H1 (cell line): Measurements from ENCODE around the gene LRTM2. TPM values are rescaled to one million over a fixed set of nuclear protein-coding genes. Genes with fewer than 3 reads are reported as not detected.

Experiments
- CTCF ChIA-PET: fragments of 300-600 bp; sonication (Branson Sonifier 250); formaldehyde crosslinking; loops from one replicate; lab custom pipeline; 2021; ENCODE audit not compliant: partially characterized antibody; lab: Charles Lee
- POLR2A ChIA-PET: fragments of 300-600 bp; sonication (Branson Sonifier 250); formaldehyde crosslinking; loops from one replicate; lab custom pipeline; 2021; ENCODE audit warnings: inconsistent platforms; ENCODE audit not compliant: partially characterized antibody; lab: Charles Lee
- DNase-seq, 2 experiments: peaks; one replicate each; pipeline versions ENCODE4 v3.0.0 to v3.0.0-alpha.2; 2010 to 2022; ENCODE audit warnings: low spot score in 2 of 2, low read depth in 1 of 2, mixed read lengths in 1 of 2
- FAIRE-seq: peaks from 2 replicates; lab custom pipeline; 2011; peaks lifted over from hg19 to GRCh38; lab: Jason Lieb, UNC
- H2AFZ ChIP-seq: 2 replicates; pipeline ENCODE4 v1.8.1; 2012; ENCODE audit warnings: low read length, inconsistent platforms
- H2AK5ac ChIP-seq: 2 replicates; pipeline ENCODE4 v1.6.1; 2013; ENCODE audit warnings: low read depth, low read length
- H2BK120ac ChIP-seq: replicated peaks from 2 replicates; pipeline ENCODE3; 2013; ENCODE audit warnings: low read depth, low read length, inconsistent platforms
- H2BK12ac ChIP-seq: 2 replicates; pipeline ENCODE4 v1.6.1; 2013; ENCODE audit warnings: low read depth, low read length
- H2BK15ac ChIP-seq: 2 replicates; pipeline ENCODE4 v1.6.1; 2013; ENCODE audit warnings: low read length
- H2BK20ac ChIP-seq: 2 replicates; pipeline ENCODE4 v1.6.1; 2013; ENCODE audit warnings: low read length
- H2BK5ac ChIP-seq: 2 replicates; pipeline ENCODE4 v1.6.1; 2013; ENCODE audit warnings: low read depth, low read length
- H3K14ac ChIP-seq: 2 replicates; pipeline ENCODE4 v1.6.1; 2013; ENCODE audit warnings: inconsistent platforms; ENCODE audit not compliant: insufficient read length
- H3K18ac ChIP-seq: 2 replicates; pipeline ENCODE4 v1.6.1; 2013; ENCODE audit warnings: low read length; ENCODE audit errors: extremely low read depth
- H3K23ac ChIP-seq: 2 replicates; pipeline ENCODE4 v1.6.1; 2013; ENCODE audit warnings: inconsistent platforms; ENCODE audit not compliant: insufficient read length
- H3K23me2 ChIP-seq: 2 replicates; pipeline ENCODE4 v1.6.1; 2013; ENCODE audit warnings: low read depth, low read length
- H3K27ac ChIP-seq: 2 replicates; pipeline ENCODE4 v1.6.1; 2011; ENCODE audit warnings: low read depth, low read length, inconsistent platforms
- H3K27me3 ChIP-seq, 4 experiments: replicated peaks in 1 of 4; 1 replicate in 1 of 4; 2 replicates in 3 of 4; pipeline versions ENCODE4 v1.6.1 to v1.8.1; 2011 to 2013; ENCODE audit warnings: low read length in 3 of 4, mild to moderate bottlenecking in 3 of 4, inconsistent platforms in 2 of 4, mixed read lengths in 2 of 4, moderate library complexity in 1 of 4; ENCODE audit not compliant: control insufficient read depth in 3 of 4, insufficient read depth in 3 of 4; ENCODE audit errors: extremely low read depth in 1 of 4
- H3K36me3 ChIP-seq, 4 experiments: 2 replicates each; pipeline versions ENCODE4 v1.6.1 to v1.8.1; 2011 to 2013; ENCODE audit warnings: mild to moderate bottlenecking in 4 of 4, low read length in 3 of 4, moderate library complexity in 2 of 4, control low read depth in 1 of 4, inconsistent platforms in 1 of 4; ENCODE audit not compliant: insufficient read depth in 4 of 4, control insufficient read depth in 2 of 4
- H3K4ac ChIP-seq: replicated peaks from 2 replicates; pipeline ENCODE3; 2013; ENCODE audit warnings: low read length, low read depth, mixed read lengths, inconsistent platforms; ENCODE audit not compliant: insufficient read length
- H3K4me1 ChIP-seq, 4 experiments: replicated peaks in 1 of 4; 1 replicate in 1 of 4; 2 replicates in 3 of 4; pipeline versions ENCODE4 v1.6.1 to v1.8.1; 2011 to 2013; ENCODE audit warnings: low read length in 3 of 4, inconsistent platforms in 2 of 4, mixed read lengths in 1 of 4; ENCODE audit not compliant: insufficient read depth in 4 of 4, control insufficient read depth in 3 of 4
- H3K4me2 ChIP-seq, 2 experiments: 2 replicates each; pipeline versions ENCODE4 v1.6.1 to v1.8.1; 2011 to 2013; ENCODE audit warnings: low read depth in 2 of 2, low read length in 2 of 2, control low read depth in 1 of 2, inconsistent platforms in 1 of 2, mild to moderate bottlenecking in 1 of 2; ENCODE audit not compliant: insufficient read depth in 1 of 2
- H3K4me3 ChIP-seq, 4 experiments: fragments of 200-600, 300-600 bp in 1 of 4; sonication (generic), shearing (Covaris generic), sonication (Bioruptor Twin) in 1 of 4; 2 replicates each; pipeline versions ENCODE4 v1.5.1 to v1.8.1; 2011 to 2016; ENCODE audit warnings: low read length in 4 of 4, low read depth in 3 of 4, control low read depth in 2 of 4, inconsistent platforms in 2 of 4, mild to moderate bottlenecking in 2 of 4, mixed read lengths in 1 of 4, moderate library complexity in 1 of 4; ENCODE audit not compliant: insufficient read depth in 2 of 4; ENCODE audit errors: extremely low read depth in 1 of 4
- H3K56ac ChIP-seq: replicated peaks from 2 replicates; pipeline ENCODE3; 2013; ENCODE audit warnings: low read depth, mild to moderate bottlenecking, mixed read lengths, low read length, inconsistent platforms; ENCODE audit not compliant: insufficient read length
- H3K79me1 ChIP-seq: 2 replicates; pipeline ENCODE4 v1.6.1; 2013; ENCODE audit warnings: low read depth, low read length, control low read depth
- H3K79me2 ChIP-seq, 2 experiments: 2 replicates each; pipeline versions ENCODE4 v1.6.1 to v1.8.1; 2012 to 2013; ENCODE audit warnings: low read length in 2 of 2, mild to moderate bottlenecking in 2 of 2, inconsistent platforms in 1 of 2; ENCODE audit not compliant: insufficient read depth in 2 of 2, control insufficient read depth in 1 of 2
- H3K9ac ChIP-seq, 4 experiments: replicated peaks in 1 of 4; 1 replicate in 1 of 4; 2 replicates in 3 of 4; pipeline versions ENCODE4 v1.6.1 to v1.8.1; 2011 to 2013; ENCODE audit warnings: low read depth in 3 of 4, low read length in 3 of 4, control low read depth in 2 of 4, mild to moderate bottlenecking in 2 of 4, moderate library complexity in 2 of 4, inconsistent platforms in 1 of 4; ENCODE audit errors: extremely low read depth in 1 of 4
- H3K9me3 ChIP-seq, 2 experiments: 2 replicates each; pipeline versions ENCODE4 v1.6.1 to v1.8.1; 2012 to 2013; ENCODE audit warnings: mild to moderate bottlenecking in 2 of 2, moderate library complexity in 2 of 2, control low read depth in 1 of 2, inconsistent platforms in 1 of 2, low read depth in 1 of 2, low read length in 1 of 2, mixed read lengths in 1 of 2; ENCODE audit not compliant: insufficient read depth in 2 of 2
- H4K20me1 ChIP-seq, 2 experiments: replicated peaks in 1 of 2; 2 replicates each; pipeline versions ENCODE3 to v1.8.1; 2011 to 2013; ENCODE audit warnings: inconsistent platforms in 2 of 2, low read length in 2 of 2, mild to moderate bottlenecking in 1 of 2; ENCODE audit not compliant: insufficient read depth in 2 of 2, control insufficient read depth in 1 of 2
- H4K5ac ChIP-seq: 2 replicates; pipeline ENCODE4 v1.6.1; 2013; ENCODE audit warnings: low read length, low read depth, mixed read lengths, inconsistent platforms; ENCODE audit not compliant: insufficient read length
- H4K8ac ChIP-seq: 2 replicates; pipeline ENCODE4 v1.8.0; 2013; ENCODE audit warnings: mild to moderate bottlenecking, moderate library complexity, low read length, inconsistent platforms; ENCODE audit not compliant: insufficient read depth; ENCODE audit errors: extremely low read depth
- H4K91ac ChIP-seq: replicated peaks from 2 replicates; pipeline ENCODE3; 2013; ENCODE audit warnings: low read length, mixed read lengths, inconsistent platforms; ENCODE audit not compliant: insufficient read length
- CBX5 ChIP-seq: fragments of 300-800, 300-1000 bp; sonication (generic); IDR thresholded peaks from 2 replicates; pipeline ENCODE4 v1.7.1; 2016; ENCODE audit warnings: antibody characterized with exemption, low read length, low read depth
- EGR1 ChIP-seq: IDR thresholded peaks from 2 replicates; pipeline ENCODE4 v1.6.1; 2011; ENCODE audit warnings: low read depth, low read length, borderline replicate concordance
- TAF1 ChIP-seq: IDR thresholded peaks from 2 replicates; pipeline ENCODE4 v1.6.1; 2011; ENCODE audit warnings: mild to moderate bottlenecking, low read depth, low read length
- TAF7 ChIP-seq: optimal IDR thresholded peaks from 2 replicates; pipeline ENCODE3; 2011; ENCODE audit warnings: low read depth, mild to moderate bottlenecking, inconsistent platforms, low read length, moderate library complexity, borderline replicate concordance
- WGBS, 2 experiments: shearing (Covaris generic) in 1 of 2; methylation state at CpG; one replicate each; pipeline versions ENCODE4 v1.1.6 to v1.1.7; 2013 to 2015; ENCODE audit warnings: low lambda C conversion rate in 2 of 2, mixed read lengths in 2 of 2, inconsistent platforms in 1 of 2, low coverage in 1 of 2, missing lambda C conversion rate in 1 of 2; ENCODE audit not compliant: insufficient replicate concordance in 2 of 2, insufficient coverage in 1 of 2, insufficient read length in 1 of 2; ENCODE audit errors: extremely low coverage in 1 of 2, missing lambda C conversion rate in 1 of 2; 5-methylcytosine and 5-hydroxymethylcytosine counted together
- polyA plus RNA-seq, 7 experiments: library from polyadenylated mRNA; depleted of rRNA in 3 of 7; stranded (reverse) in 5 of 7; unstranded in 2 of 7; fragments of >200 nt in 5 of 7; fragments of 200-250 nt in 2 of 7; gene quantifications; 1 replicate in 5 of 7; 2 replicates in 1 of 7; 4 replicates in 1 of 7; pipeline versions ENCODE4 v1.2.1 to v1.2.3, GENCODE V29; 2011 to 2013; ENCODE audit warnings: missing spikeins in 2 of 7, mixed read lengths in 2 of 7
- total RNA-seq: library from RNA; stranded (reverse); fragmentation: NEBNext Ultra II Directional; extraction: Animal tissue kit (Norgen Biotek cat#: 25700); gene quantifications from 2 replicates; pipeline ENCODE4 v1.2.1, GENCODE V29; 2021
- TF ChIP-seq, protein P1 (sequence below): IDR thresholded peaks from 2 replicates; pipeline ENCODE4 v1.6.1; 2012; ENCODE audit warnings: inconsistent platforms

The LRTM2 gene
- total and polyA plus RNA-seq, 2 of the 8 experiments (the other 6 are each of a cell fraction or from before 2014, with no cell fraction given) = 0.06 TPM; not detected in 1

DNA sequence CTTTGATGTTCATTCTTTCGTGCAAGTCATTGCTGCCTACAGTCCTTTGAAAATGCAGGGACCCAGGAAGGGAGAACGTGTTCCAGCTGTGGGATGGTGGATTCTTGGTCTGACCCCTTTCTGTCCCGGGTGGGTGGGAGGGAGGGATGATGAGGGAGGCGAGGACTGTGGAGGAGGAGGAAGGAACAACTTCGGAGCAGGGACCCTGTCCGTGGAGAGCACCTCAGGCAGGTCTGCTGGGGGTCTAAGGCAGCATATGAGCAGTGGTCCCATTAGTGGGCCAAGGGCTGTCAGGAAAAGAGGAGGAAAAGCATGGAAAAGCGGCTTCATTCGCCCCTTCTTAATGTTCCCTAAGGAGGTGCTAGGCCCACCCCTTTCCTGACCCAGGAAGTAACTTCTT, 62.0 kb downstream of the LRTM2 start:
- Histone ChIP-seq H3K4me2 (no peak overlapping the region), H3K4ac (no peak overlapping the region), H4K20me1 (no peaks in the 10 kb centered on the region), H3K14ac (no peak overlapping the region), H3K4me1 (no peaks in the 10 kb centered on the region), H3K18ac (no peak overlapping the region), H3K36me3 (no peaks in the 10 kb centered on the region), H2BK15ac (no peak overlapping the region), H3K56ac (no peak overlapping the region), H3K23me2 (no peaks in the 10 kb centered on the region), H4K5ac (no peak overlapping the region), H2AK5ac (0 out of 2 replicates have a peak overlapping the region, but pooled peaks have one; percentile 13), H2BK5ac (no peak overlapping the region), H2BK20ac (no peak overlapping the region), H2AFZ (no peak overlapping the region), H4K8ac (no peak overlapping the region), H3K27me3 (no peaks in the 10 kb centered on the region), H3K23ac (no peak overlapping the region), H2BK120ac (no peak overlapping the region), H3K9ac (no peak overlapping the region), H4K91ac (no peak overlapping the region), H3K27ac (no peak overlapping the region), H3K4me3 (no peak overlapping the region), H3K9me3 (no peaks in the 10 kb centered on the region; a peak in 1 of 4 replicates), H2BK12ac (no peak overlapping the region), H3K79me2 (no peaks in the 10 kb centered on the region), H3K79me1 (no peaks in the 10 kb centered on the region)
- WGBS, 2 experiments = 77% methylated on average over 4 of the region's 8 CpGs; no CpG with 5 or more reads in 1 of the 2 experiments
- CTCF ChIA-PET = interaction anchor here (1.0 kb wide), 1 partner anchor 58 kb away, joined by 3 read pairs; no protein-coding TSS in a partner anchor
- peak in 1 of 2 experiments; percentile 19 for DNase-seq
- POLR2A ChIA-PET = no interaction called here
- no peak for FAIRE-seq
- TF ChIP-seq, protein P1, sequence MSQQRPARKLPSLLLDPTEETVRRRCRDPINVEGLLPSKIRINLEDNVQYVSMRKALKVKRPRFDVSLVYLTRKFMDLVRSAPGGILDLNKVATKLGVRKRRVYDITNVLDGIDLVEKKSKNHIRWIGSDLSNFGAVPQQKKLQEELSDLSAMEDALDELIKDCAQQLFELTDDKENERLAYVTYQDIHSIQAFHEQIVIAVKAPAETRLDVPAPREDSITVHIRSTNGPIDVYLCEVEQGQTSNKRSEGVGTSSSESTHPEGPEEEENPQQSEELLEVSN = no peak
- TF ChIP-seq CBX5 = no peak
- no peak for TF ChIP-seq TAF1
- TF ChIP-seq TAF7 = no peak
- TF ChIP-seq EGR1 = no peak
